Measurements from ENCODE around the gene PDK4. TPM values are rescaled to one million over a fixed set of nuclear protein-coding genes. Genes with fewer than 3 reads are reported as not detected.
A peak's percentile ranks its signal among the peaks of the same experiment; 100 is the strongest.

PDK4 gene
- total RNA-seq, 6 experiments from 2014 or later: 7.9 to 109 (median 79.0) TPM

DNA sequence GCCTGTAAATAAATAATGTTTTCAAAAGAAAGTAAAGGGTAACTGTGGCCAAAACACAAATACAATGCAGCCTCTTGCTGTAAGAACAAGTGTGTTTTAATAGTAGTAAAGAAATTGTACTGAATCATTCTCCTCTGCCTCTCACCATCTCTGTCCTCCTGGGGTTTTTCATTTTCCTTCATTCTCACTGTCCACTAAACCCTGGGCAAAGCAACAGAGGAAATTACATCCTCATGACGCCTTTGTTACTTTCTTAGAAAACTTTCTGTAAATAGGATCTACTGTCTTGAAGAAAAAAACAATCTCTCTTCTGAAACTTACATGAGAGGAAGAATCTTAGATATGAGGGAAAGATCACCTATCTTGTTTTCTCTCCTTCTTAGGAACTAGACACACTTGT, 56.0 kb downstream of the PDK4 start:
- no peak for TF ChIP-seq POLR2A (IDR thresholded peaks at IDR 0.05)
- TF ChIP-seq, protein P1, sequence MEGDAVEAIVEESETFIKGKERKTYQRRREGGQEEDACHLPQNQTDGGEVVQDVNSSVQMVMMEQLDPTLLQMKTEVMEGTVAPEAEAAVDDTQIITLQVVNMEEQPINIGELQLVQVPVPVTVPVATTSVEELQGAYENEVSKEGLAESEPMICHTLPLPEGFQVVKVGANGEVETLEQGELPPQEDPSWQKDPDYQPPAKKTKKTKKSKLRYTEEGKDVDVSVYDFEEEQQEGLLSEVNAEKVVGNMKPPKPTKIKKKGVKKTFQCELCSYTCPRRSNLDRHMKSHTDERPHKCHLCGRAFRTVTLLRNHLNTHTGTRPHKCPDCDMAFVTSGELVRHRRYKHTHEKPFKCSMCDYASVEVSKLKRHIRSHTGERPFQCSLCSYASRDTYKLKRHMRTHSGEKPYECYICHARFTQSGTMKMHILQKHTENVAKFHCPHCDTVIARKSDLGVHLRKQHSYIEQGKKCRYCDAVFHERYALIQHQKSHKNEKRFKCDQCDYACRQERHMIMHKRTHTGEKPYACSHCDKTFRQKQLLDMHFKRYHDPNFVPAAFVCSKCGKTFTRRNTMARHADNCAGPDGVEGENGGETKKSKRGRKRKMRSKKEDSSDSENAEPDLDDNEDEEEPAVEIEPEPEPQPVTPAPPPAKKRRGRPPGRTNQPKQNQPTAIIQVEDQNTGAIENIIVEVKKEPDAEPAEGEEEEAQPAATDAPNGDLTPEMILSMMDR (IDR thresholded peaks at IDR 0.05): no peak
- Histone ChIP-seq H3K9me3 (no peaks in the 10 kb centered on the region), H3K27ac (no peak overlapping the region), H3K4me3 (no peak overlapping the region), H3K4me1 (peaks cover 0 to 17% (median 6%) of the 10 kb centered on the region in 4 donors), H3K27me3 (no peaks in the 10 kb centered on the region), H3K36me3 (no peaks in the 10 kb centered on the region)
- intact Hi-C loops (cut with DNase I): loop anchor here in 1 of 2 donors (5.0 kb wide), 1 partner anchor 137 kb away; no protein-coding TSS in a partner anchor
- WGBS (ENCODE audit: insufficient coverage, low coverage, low lambda C conversion rate, missing lambda C conversion rate): 93% methylated on average over 1 of the region's 1 CpG
- ATAC-seq (no peak), DNase-seq (no peak)

DNA sequence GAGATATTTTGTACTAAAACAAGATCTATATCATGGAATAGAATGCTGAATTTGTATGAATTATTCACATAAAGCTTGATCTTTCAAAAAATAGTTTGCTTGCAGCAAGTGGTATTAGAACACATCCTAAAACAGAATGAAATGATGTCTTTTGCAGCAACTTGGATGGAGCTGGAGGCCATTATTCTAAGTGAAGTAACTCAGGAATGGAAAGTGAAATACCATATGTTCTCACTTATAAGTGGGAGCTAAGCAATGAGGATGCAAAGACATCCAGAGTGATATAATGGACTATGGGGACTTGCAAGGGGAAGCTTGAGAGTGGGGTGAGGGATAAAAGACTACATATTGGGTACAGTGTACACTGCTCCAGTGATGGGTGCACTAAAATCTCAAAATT, 56.9 kb downstream of the PDK4 start:
- no peak for DNase-seq
- Histone ChIP-seq H3K4me3 (no peak overlapping the region), H3K27ac (no peak overlapping the region), H3K4me1 (peaks cover 0 to 21% (median 5%) of the 10 kb centered on the region in 4 donors), H3K36me3 (no peaks in the 10 kb centered on the region), H3K9me3 (no peaks in the 10 kb centered on the region), H3K27me3 (no peaks in the 10 kb centered on the region)
- no peak for TF ChIP-seq POLR2A (IDR thresholded peaks at IDR 0.05)
- TF ChIP-seq, protein P1 (IDR thresholded peaks at IDR 0.05): no peak
- ATAC-seq: no peak
- intact Hi-C loops (cut with DNase I): no loop called here

DNA sequence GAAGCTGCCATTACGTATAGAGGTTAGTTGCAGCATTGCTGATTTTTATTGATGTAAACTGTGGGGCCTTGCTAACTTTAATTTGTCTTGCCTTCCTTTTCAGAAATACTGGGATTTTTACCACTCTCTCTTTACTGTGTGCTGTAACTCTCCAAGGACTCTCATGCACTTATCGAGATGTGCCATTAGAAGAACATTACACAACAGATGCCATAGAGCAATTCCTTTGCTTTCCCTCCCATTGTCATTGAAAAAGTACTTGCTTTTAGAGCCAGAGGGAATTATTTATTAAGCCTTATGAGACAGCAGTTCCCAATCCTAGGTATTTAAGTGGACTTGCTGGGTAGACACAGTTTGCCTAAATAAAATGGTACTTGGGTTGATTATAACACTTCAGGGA, 58.8 kb downstream of the PDK4 start:
- Histone ChIP-seq H3K27ac (no peak overlapping the region), H3K4me1 (peaks cover 0 to 22% (median 4%) of the 10 kb centered on the region in 4 donors), H3K27me3 (no peaks in the 10 kb centered on the region), H3K9me3 (no peaks in the 10 kb centered on the region), H3K36me3 (no peaks in the 10 kb centered on the region), H3K4me3 (no peak overlapping the region)
- TF ChIP-seq, protein P1 (IDR thresholded peaks at IDR 0.05): no peak
- TF ChIP-seq POLR2A (IDR thresholded peaks at IDR 0.05): no peak
- 96% methylated on average over 2 of the region's 2 CpGs for WGBS (ENCODE audit: insufficient coverage, low coverage, low lambda C conversion rate, missing lambda C conversion rate)
- intact Hi-C loops (cut with DNase I): no loop called here
- DNase-seq (no peak), ATAC-seq (no peak)

DNA sequence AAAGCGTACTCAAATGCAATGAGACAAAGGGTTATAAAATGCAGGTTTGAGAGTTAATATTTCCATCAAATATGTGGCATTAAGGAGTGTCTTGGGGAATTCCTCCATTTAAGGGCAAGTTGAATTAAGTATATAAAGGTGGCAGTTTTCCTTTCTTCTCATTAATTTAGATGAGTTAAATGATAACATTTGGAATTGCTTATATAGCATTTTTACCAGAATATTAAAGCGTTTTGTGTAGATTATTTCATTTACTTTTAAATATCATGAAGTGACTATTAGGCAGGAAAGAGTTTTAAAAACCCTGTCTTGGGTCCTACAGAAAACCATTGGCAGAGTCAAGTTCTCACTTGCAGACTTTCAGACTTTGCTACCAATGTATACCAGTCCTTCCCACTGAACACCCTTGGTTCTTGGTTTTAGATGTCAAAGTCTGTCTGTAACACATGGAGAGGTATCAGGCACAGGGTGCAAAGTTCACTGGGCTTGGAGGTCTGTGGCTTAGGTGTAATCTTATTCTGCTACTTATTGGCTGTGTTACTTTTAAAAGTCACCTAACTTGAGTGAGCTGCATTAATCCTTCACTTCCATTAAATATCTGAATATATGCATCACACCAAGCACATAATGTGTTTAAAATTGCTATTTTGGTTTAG, 59.5 kb downstream of the PDK4 start:
- Histone ChIP-seq H3K27ac (no peak overlapping the region), H3K27me3 (no peaks in the 10 kb centered on the region), H3K9me3 (no peaks in the 10 kb centered on the region), H3K36me3 (no peaks in the 10 kb centered on the region), H3K4me1 (peaks cover 0 to 22% (median 4%) of the 10 kb centered on the region in 4 donors), H3K4me3 (no peak overlapping the region)
- DNase-seq (peak in 1 of 3 donors; percentile 51), ATAC-seq (peak; percentile 59 to 77 (median 64))
- intact Hi-C loops (cut with DNase I): no loop called here
- 75% methylated on average over 2 of the region's 2 CpGs for WGBS (ENCODE audit: insufficient coverage, low coverage, low lambda C conversion rate, missing lambda C conversion rate)
- TF ChIP-seq, protein P1 (IDR thresholded peaks at IDR 0.05): no peak
- TF ChIP-seq POLR2A (IDR thresholded peaks at IDR 0.05): no peak
